Endothelial cell of hepatic sinusoid (primary cell): Measurements from ENCODE around the gene DGKB.

ENCODE experiments used
- in situ Hi-C: cut with HindIII; loops from 2 replicates; pipeline ENCODE4 v1.10.0; 2017; ENCODE audit warnings: low sequenced_read_pairs

DGKB gene

GRCh38 chr7:14761510-14762296 is 140.8 kb downstream of the DGKB start:
- in situ Hi-C loops = no loop called here

- in situ Hi-C loops = no loop called here
These were observed 141.6 kb downstream of the DGKB start for GRCh38 chr7:14760730-14761478.

GRCh38 chr7:14759785-14760184 is 142.8 kb downstream of the DGKB start:
- in situ Hi-C loops = no loop called here

GRCh38 chr7:14754631-14755030 is 147.9 kb downstream of the DGKB start:
- in situ Hi-C loops = no loop called here

- in situ Hi-C loops = no loop called here
These were observed 150.2 kb downstream of the DGKB start for GRCh38 chr7:14752301-14752700.

- in situ Hi-C loops = no loop called here
These were observed 151.1 kb downstream of the DGKB start for GRCh38 chr7:14751461-14751860.

GRCh38 chr7:14748461-14748860 is 154.1 kb downstream of the DGKB start:
- in situ Hi-C loops = no loop called here

- in situ Hi-C loops = no loop called here
These were observed 154.8 kb downstream of the DGKB start for GRCh38 chr7:14747701-14748100.

GRCh38 chr7:14745076-14745475 is 157.5 kb downstream of the DGKB start:
- in situ Hi-C loops = no loop called here

- in situ Hi-C loops = no loop called here
These were observed 161.9 kb downstream of the DGKB start for GRCh38 chr7:14740606-14741005.

GRCh38 chr7:14739841-14740185 is 162.7 kb downstream of the DGKB start:
- in situ Hi-C loops = no loop called here

- in situ Hi-C loops = no loop called here
These were observed 163.2 kb downstream of the DGKB start for GRCh38 chr7:14739168-14739840.

GRCh38 chr7:14738086-14738485 is 164.5 kb downstream of the DGKB start:
- in situ Hi-C loops = no loop called here

GRCh38 chr7:14734839-14735321 is 167.7 kb downstream of the DGKB start:
- in situ Hi-C loops = no loop called here

- in situ Hi-C loops = no loop called here
These were observed 181.8 kb downstream of the DGKB start for GRCh38 chr7:14720785-14721184.

- in situ Hi-C loops = no loop called here
These were observed 184.7 kb downstream of the DGKB start for GRCh38 chr7:14717816-14718215.

GRCh38 chr7:14717169-14717568 is 185.4 kb downstream of the DGKB start:
- in situ Hi-C loops = no loop called here

GRCh38 chr7:14714161-14714728 is 188.3 kb downstream of the DGKB start:
- in situ Hi-C loops = no loop called here

GRCh38 chr7:14698239-14698638 is 204.3 kb downstream of the DGKB start:
- in situ Hi-C loops = loop anchor here (25.0 kb wide), 1 partner anchor 1411 kb away; no protein-coding TSS in a partner anchor

GRCh38 chr7:14697684-14698083 is 204.9 kb downstream of the DGKB start:
- in situ Hi-C loops = loop anchor here (25.0 kb wide), 1 partner anchor 1410 kb away; no protein-coding TSS in a partner anchor

GRCh38 chr7:14691597-14692203 is 210.9 kb downstream of the DGKB start:
- in situ Hi-C loops = loop anchor here (25.0 kb wide), 1 partner anchor 1404 kb away; no protein-coding TSS in a partner anchor
